ENCODE results near the gene NLRC3.

Gene NLRC3

GRCh38 chr16:3597676-3598075 is 20.5 kb upstream of the NLRC3 start:
- no peak for DNase-seq

- DNase-seq = no peak
Measured at GRCh38 chr16:3597226-3597625, 20.0 kb upstream of the NLRC3 start.

- no peak for DNase-seq
Measured at GRCh38 chr16:3596101-3596861, 19.1 kb upstream of the NLRC3 start.

- no peak for DNase-seq
Measured at GRCh38 chr16:3595521-3596021, 18.4 kb upstream of the NLRC3 start.

- DNase-seq = no peak
Measured at GRCh38 chr16:3595110-3595486, 17.9 kb upstream of the NLRC3 start.

- DNase-seq = no peak
Measured at GRCh38 chr16:3594316-3595109, 17.3 kb upstream of the NLRC3 start.

- DNase-seq = no peak
Measured at GRCh38 chr16:3592559-3592958, 15.4 kb upstream of the NLRC3 start.

GRCh38 chr16:3591991-3592390 is 14.8 kb upstream of the NLRC3 start:
- no peak for DNase-seq

GRCh38 chr16:3591436-3591803 is 14.2 kb upstream of the NLRC3 start:
- DNase-seq = no peak

GRCh38 chr16:3590736-3591435 is 13.7 kb upstream of the NLRC3 start:
- DNase-seq = no peak

- DNase-seq = no peak
Measured at GRCh38 chr16:3589991-3590701, 12.9 kb upstream of the NLRC3 start.

GRCh38 chr16:3589441-3589921 is 12.3 kb upstream of the NLRC3 start:
- DNase-seq = no peak

- no peak for DNase-seq
Measured at GRCh38 chr16:3589001-3589400, 11.8 kb upstream of the NLRC3 start.

GRCh38 chr16:3587547-3588110 is 10.4 kb upstream of the NLRC3 start:
- DNase-seq = no peak

- no peak for DNase-seq
Measured at GRCh38 chr16:3584412-3584811, 7.2 kb upstream of the NLRC3 start.

- DNase-seq = no peak
Measured at GRCh38 chr16:3583303-3584038, 6.3 kb upstream of the NLRC3 start.

GRCh38 chr16:3582276-3583165 is 5.3 kb upstream of the NLRC3 start:
- no peak for DNase-seq

GRCh38 chr16:3581392-3581791 is 4.2 kb upstream of the NLRC3 start:
- DNase-seq = no peak

- DNase-seq = no peak
Measured at GRCh38 chr16:3580686-3581085, 3.5 kb upstream of the NLRC3 start.

GRCh38 chr16:3580251-3580651 is 3.0 kb upstream of the NLRC3 start:
- DNase-seq = no peak

- DNase-seq = no peak
Measured at GRCh38 chr16:3579776-3580175, 2.6 kb upstream of the NLRC3 start.
